Suppressor macrophage treated with lipopolysaccharide for 4 hours (primary cell): ENCODE measurements around the gene ZNF492.
"Not testable (repeated sequence)": the region's sequence is repeated elsewhere in the genome, so short reads cannot be mapped to it uniquely, and the experiment has no call there.

Experiments
- DNase-seq: peaks from one replicate; pipeline ENCODE4 v3.0.0-alpha.2; 2020

ZNF492 gene

GRCh38 chr19:22617614-22618320 is 16.4 kb upstream of the ZNF492 start:
- no peak for DNase-seq

DNA sequence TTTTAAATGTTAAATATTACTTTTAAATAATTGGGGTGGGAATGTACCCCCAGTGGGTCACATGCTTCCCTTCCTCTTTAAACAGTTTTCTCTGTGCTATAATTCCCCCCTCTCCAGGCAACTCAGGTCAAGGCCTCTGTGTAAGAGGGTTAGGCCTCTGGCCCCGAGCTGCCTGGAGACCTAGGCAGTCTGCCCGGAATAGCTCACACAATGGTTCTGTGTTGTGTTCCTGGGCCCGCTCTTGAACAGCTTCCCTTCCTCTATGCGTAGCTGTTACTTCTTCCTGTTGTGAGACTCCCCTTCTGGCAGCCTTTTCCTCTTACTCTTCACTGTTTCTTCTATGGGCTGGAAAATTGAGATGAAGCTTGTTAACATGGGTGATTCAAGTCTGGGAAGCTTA is 14.8 kb upstream of the ZNF492 start:
- no peak for DNase-seq

GRCh38 chr19:22619932-22620331 is 14.2 kb upstream of the ZNF492 start:
- no peak for DNase-seq

DNA sequence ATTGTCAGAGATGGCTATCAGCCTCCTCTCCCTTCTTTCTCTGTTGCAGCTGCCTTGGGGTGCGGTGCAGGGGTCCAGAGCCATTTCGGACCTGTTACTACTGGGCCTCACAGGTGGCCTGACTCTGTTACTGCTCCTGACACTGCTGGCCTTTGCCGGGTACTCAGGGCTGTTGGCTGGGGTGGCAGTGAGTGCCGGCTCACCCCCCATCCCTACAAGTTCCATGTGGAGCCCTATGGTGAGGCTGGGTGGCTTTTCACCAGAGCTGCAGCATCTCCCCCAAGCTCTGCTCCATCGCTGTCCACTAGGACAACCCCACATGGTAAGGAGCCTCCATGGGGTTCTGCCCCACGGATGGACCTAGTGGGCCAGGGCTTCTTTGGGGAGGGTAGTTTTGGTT is 13.7 kb upstream of the ZNF492 start:
- DNase-seq, result no peak

- no peak for DNase-seq
These were observed 13.2 kb upstream of the ZNF492 start for GRCh38 chr19:22620912-22621311.

DNA sequence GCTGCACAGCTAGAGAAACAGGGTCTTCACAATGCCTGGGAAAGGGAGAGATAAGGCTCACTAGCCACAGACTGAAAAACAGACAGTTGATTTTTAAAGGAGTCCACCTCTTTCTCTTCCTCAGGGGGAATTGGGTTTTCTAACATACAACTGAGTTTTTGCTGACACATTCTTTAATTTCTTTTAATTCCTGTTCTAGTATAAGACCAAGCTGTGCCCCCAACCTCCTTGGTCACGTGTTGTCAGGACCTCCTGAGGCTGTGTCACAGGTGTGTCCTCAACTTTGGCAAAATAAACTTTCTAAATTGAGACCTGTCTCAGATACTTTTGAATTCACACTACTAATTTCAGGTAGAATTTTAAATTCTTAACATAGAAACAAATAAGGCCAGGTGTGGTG is 12.1 kb upstream of the ZNF492 start:
- DNase-seq, result no peak

DNA sequence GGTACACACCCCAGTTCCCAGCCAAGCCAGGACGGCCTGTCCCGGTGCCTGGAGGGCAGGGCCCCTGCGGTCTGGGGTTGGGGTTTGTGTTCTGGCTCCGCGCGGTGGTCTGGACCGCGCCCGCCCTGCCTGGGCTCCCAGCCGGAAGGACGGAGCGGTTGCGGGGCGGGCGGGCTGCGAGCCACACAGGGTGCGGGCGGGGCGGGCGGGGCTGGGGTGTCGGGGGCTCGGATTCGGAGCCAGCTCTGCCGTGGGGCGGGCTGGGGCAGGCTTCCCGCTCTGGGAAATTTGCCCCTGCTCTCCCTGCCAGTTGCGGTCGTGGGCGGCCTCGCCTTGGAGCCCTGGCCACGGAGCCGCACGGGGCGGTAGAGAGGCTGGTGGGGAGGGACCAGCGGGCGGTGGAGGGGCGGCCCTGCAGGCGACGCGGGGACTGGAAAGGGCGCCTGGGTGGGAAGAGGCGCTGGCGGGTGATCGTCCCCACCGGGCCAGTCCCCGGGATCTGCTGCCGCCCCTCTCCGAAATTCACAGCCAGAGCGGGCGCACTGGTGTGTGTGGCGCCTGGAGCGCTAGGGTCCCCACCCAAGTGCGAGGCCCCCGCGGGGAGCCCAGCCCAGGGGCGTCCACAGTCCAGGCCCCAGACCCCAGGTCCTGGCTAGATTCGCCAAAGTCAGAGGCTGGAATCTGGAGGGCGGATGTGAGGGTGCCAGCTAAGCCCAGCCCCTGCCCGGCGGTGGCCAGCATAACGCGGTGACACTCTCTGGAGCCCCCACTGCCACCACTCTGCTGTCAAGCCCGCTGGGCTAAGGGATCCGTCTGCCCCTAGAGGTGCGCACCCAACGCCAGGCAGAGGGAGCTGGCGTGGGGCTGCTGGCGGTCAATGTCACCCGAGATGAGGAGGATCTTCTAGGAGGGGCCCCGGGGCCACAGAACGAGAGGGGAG is 11.0 kb upstream of the ZNF492 start:
- DNase-seq, result no peak

- DNase-seq, result no peak
These were observed 10.3 kb upstream of the ZNF492 start for GRCh38 chr19:22623841-22624221.

DNA sequence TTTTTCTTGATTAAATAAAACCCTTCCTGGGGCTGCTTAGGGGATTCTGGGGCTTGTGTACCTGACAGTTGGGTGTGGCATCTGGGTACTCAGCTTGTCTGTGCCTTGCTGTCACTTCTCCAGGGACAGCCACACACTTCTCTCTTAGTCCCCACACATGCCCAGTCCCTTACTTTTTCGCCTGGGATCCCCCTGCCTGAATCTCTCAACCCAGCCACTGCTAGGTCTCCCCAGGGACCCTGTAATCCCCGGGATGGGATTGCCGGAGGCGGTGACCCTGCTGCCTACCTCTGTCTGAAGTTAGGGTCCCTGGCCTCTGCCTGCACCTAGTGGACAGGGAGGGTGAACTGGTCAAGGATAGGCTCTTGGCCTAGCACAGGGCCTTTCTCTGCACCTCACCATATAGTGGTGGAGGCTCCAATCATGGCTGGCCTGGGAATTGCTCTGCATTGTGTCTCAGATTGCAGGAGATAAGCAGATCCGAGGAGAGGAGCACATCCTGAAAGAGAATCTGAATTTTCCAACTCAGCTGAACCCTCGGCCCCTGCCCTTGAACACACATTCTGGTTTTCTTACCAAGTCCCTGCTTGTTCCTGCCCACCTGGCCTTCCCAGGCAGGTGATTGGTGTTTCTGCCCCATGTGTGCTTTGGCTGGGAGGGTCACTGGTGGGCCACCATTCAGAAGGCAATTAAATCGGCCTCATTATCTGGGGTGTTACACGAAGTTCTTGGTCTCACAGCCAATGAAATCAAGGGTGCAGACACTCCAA is 8.7 kb upstream of the ZNF492 start:
- DNase-seq, result no peak

DNA sequence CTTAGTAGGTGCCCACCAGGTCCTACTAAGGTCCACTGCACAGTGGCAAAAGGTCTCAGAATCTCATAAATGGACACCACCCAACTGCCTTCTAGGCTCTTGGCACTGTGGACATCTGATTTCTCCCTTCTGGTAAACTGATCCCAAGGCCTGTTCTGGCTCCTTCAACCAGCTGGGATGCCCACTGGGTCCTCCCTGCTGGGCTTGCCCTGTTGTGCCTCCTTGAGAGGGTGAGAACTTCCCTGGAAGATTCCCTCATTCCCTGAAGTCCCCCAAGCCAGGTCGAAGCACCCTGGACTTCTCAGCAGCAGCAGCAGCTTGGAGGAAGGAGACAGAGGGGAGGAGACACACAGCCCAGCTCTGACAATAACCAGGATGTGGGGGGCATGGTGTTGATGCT is 6.6 kb upstream of the ZNF492 start:
- DNase-seq, result no peak

- no peak for DNase-seq
These were observed 5.7 kb upstream of the ZNF492 start for GRCh38 chr19:22628401-22628800.

DNA sequence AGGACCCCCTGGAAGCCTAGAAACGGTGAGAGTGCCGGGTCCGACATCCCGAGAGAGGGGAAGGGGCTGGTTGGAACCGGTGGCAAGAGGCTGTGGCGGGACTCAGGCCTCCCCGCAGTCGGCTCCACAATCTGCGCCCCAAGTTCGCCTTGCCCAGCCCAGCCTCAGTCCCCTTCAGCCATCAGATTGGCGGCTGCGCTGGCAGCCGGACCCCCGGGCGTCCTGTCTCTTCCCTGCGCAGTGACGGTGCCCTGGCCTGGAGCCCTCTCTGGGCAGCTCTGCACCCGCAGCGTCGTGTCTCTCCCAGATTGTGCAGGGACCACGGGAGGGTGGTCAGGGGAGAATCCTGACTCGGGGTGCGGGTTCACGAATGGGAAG is 315 bp downstream of the ZNF492 start:
- no peak for DNase-seq

DNA sequence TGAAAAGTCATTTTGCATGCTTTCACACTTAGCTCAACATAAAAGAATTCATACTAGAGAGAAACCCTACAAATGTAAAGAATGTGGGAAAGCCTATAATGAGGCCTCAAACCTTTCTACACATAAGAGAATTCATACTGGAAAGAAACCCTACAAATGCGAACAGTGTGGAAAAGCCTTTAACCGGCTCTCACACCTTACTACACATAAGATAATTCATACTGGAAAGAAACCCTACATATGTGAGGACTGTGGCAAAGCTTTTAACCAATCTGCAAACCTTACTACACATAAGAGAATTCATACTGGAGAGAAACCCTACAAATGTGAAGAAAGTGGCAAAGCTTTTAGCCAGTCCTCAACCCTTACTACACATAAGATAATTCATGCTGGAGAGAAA is 51.4 kb downstream of the ZNF492 start:
- DNase-seq, result not testable (repeated sequence)

DNA sequence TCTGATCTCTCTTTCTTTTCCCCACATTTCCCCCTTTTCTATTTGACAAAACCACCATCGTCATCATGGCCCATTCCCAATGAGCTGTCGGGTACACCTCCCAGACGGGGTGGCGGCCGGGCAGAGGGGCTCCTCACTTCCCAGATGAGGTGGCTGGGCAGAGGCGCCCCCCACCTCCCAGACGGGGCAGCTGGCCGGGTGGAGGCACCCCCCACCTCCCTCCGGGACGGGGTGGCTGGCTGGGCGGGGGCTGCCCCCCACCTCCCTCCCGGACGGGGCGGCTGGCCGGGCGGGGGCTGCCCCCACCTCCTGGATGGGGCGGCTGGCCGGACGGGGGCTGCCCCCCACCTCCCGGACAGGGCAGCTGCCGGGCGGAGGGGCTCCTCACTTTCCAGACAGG is 68.5 kb downstream of the ZNF492 start:
- not testable (repeated sequence) for DNase-seq

- DNase-seq, result not testable (repeated sequence)
These were observed 69.0 kb downstream of the ZNF492 start for GRCh38 chr19:22703096-22703495.

GRCh38 chr19:22708983-22709382 is 74.9 kb downstream of the ZNF492 start:
- DNase-seq, result no peak
